ENCODE results near the gene UBASH3B. TPM values are rescaled to one million over a fixed set of nuclear protein-coding genes. Genes with fewer than 3 reads are reported as not detected.

Gene UBASH3B
- total RNA-seq, 2 experiments from 2014 or later: 24.5 to 28.6 TPM

- ChIA-PET CTCF (no interaction called here), POLR2A (no interaction called here)
- Mint-ChIP-seq H3K9me3 (no peaks in the 10 kb centered on the region), H3K27me3 (no peaks in the 10 kb centered on the region), H3K4me3 (no peak overlapping the region), H3K4me1 (ENCODE audit: low read depth) (peaks cover 25% of the 10 kb centered on the region), H3K36me3 (ENCODE audit: low read depth) (peaks cover 86% of the 10 kb centered on the region), H3K27ac (no peak overlapping the region)
- intact Hi-C loops (cut with DNase I, micrococcal nuclease): no loop called here
- no peaks in the 10 kb centered on the region for H3K9me3 ChIP-seq (ENCODE audit: control insufficient read depth in 1 of 2, insufficient read depth in 1 of 2, low read length in 2 of 2)
- H3K4me3 ChIP-seq (ENCODE audit: low read length): no peak overlapping the region
- H3K27me3 ChIP-seq (ENCODE audit: control insufficient read depth in 1 of 2, insufficient read depth in 2 of 2, low read length in 2 of 2): no peaks in the 10 kb centered on the region
- peaks cover 60% of the 10 kb centered on the region for H3K36me3 ChIP-seq (ENCODE audit: insufficient read depth, low read length)
- TF ChIP-seq, protein P1, sequence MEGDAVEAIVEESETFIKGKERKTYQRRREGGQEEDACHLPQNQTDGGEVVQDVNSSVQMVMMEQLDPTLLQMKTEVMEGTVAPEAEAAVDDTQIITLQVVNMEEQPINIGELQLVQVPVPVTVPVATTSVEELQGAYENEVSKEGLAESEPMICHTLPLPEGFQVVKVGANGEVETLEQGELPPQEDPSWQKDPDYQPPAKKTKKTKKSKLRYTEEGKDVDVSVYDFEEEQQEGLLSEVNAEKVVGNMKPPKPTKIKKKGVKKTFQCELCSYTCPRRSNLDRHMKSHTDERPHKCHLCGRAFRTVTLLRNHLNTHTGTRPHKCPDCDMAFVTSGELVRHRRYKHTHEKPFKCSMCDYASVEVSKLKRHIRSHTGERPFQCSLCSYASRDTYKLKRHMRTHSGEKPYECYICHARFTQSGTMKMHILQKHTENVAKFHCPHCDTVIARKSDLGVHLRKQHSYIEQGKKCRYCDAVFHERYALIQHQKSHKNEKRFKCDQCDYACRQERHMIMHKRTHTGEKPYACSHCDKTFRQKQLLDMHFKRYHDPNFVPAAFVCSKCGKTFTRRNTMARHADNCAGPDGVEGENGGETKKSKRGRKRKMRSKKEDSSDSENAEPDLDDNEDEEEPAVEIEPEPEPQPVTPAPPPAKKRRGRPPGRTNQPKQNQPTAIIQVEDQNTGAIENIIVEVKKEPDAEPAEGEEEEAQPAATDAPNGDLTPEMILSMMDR (IDR thresholded peaks at IDR 0.05): no peak
- peaks cover 6% of the 10 kb centered on the region for H3K4me1 ChIP-seq (ENCODE audit: insufficient read depth, low read length)
- H3K27ac ChIP-seq (ENCODE audit: low read depth in 1 of 2, low read length in 2 of 2): no peak overlapping the region
- ATAC-seq (ENCODE audit: poor library complexity): no peak
- DNase-seq: no peak
These were observed 147.8 kb downstream of the UBASH3B start for GRCh38 chr11:122803306-122803705.

DNA sequence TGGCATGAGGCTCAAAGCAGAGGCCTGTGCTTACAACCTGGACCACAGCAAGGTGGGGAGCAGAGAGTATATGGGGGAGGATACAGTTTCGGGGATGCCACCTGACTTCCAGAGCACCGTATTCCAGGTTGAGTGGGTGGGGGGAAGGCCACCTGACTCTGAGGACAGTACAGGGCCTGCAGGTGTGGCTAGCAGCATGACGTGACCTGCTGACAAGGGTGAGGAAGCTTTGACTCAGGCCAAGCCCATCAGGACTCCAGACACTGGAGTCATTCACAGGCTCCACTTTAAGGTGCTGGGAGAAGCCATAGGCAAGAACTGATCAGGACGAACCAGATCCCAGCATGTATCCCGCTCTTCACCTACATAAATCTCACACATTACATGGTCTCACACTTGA, 148.2 kb downstream of the UBASH3B start:
- peaks cover 85% of the 10 kb centered on the region for H3K36me3 Mint-ChIP-seq (ENCODE audit: low read depth)
- H3K36me3 ChIP-seq (ENCODE audit: insufficient read depth, low read length): peaks cover 60% of the 10 kb centered on the region

GRCh38 chr11:122804161-122804560, 148.6 kb downstream of the UBASH3B start:
- no peaks in the 10 kb centered on the region for H3K9me3 Mint-ChIP-seq
- TF ChIP-seq, protein P1 (IDR thresholded peaks at IDR 0.05): no peak
- H3K36me3 ChIP-seq (ENCODE audit: insufficient read depth, low read length): peaks cover 56% of the 10 kb centered on the region
- intact Hi-C loops (cut with DNase I, micrococcal nuclease): no loop called here
- ChIA-PET POLR2A (no interaction called here), CTCF (no interaction called here)
- H3K27ac ChIP-seq (ENCODE audit: low read depth in 1 of 2, low read length in 2 of 2): no peak overlapping the region
- no peaks in the 10 kb centered on the region for H3K27me3 ChIP-seq (ENCODE audit: control insufficient read depth in 1 of 2, insufficient read depth in 2 of 2, low read length in 2 of 2)
- H3K9me3 ChIP-seq (ENCODE audit: control insufficient read depth in 1 of 2, insufficient read depth in 1 of 2, low read length in 2 of 2): no peaks in the 10 kb centered on the region
- DNase-seq (no peak), ATAC-seq (ENCODE audit: poor library complexity) (no peak)
- peaks cover 32% of the 10 kb centered on the region for H3K4me1 Mint-ChIP-seq (ENCODE audit: low read depth)
- peaks cover 83% of the 10 kb centered on the region for H3K36me3 Mint-ChIP-seq (ENCODE audit: low read depth)
- H3K27ac Mint-ChIP-seq: no peak overlapping the region
- H3K4me1 ChIP-seq (ENCODE audit: insufficient read depth, low read length): peaks cover 9% of the 10 kb centered on the region
- no peaks in the 10 kb centered on the region for H3K27me3 Mint-ChIP-seq
- no peak overlapping the region for H3K4me3 ChIP-seq (ENCODE audit: low read length)
- no peak overlapping the region for H3K4me3 Mint-ChIP-seq

More for the DNA sequence above, 148.2 kb downstream of the UBASH3B start:
- Histone ChIP-seq H3K4me1 (ENCODE audit: insufficient read depth, low read length) (peaks cover 9% of the 10 kb centered on the region), H3K27me3 (ENCODE audit: control insufficient read depth in 1 of 2, insufficient read depth in 2 of 2, low read length in 2 of 2) (no peaks in the 10 kb centered on the region), H3K4me3 (ENCODE audit: low read length) (no peak overlapping the region), H3K9me3 (ENCODE audit: control insufficient read depth in 1 of 2, insufficient read depth in 1 of 2, low read length in 2 of 2) (no peaks in the 10 kb centered on the region), H3K27ac (ENCODE audit: low read depth in 1 of 2, low read length in 2 of 2) (no peak overlapping the region)
- no peaks in the 10 kb centered on the region for H3K9me3 Mint-ChIP-seq
- ATAC-seq (ENCODE audit: poor library complexity) (no peak), DNase-seq (no peak)
- intact Hi-C loops (cut with DNase I, micrococcal nuclease): no loop called here
- H3K4me1 Mint-ChIP-seq (ENCODE audit: low read depth): peaks cover 29% of the 10 kb centered on the region
- CTCF ChIA-PET: no interaction called here
- H3K27ac Mint-ChIP-seq: no peak overlapping the region
- POLR2A ChIA-PET: no interaction called here
- no peaks in the 10 kb centered on the region for H3K27me3 Mint-ChIP-seq
- no peak overlapping the region for H3K4me3 Mint-ChIP-seq
- TF ChIP-seq, protein P1 (IDR thresholded peaks at IDR 0.05): no peak

Data from CD4-positive, alpha-beta T cell (primary cell).